ENCODE data around the gene TPH1. TPM values are rescaled to one million over a fixed set of nuclear protein-coding genes. Genes with fewer than 3 reads are reported as not detected.

The TPH1 gene
- total RNA-seq, 2 donors from 2014 or later, result 0.24 to 0.31 TPM

- Histone ChIP-seq H3K4me3 (ENCODE audit: low read length) (no peak overlapping the region), H3K9me3 (ENCODE audit: control insufficient read depth, low read length) (no peaks in the 10 kb centered on the region), H3K36me3 (ENCODE audit: control insufficient read depth, insufficient read depth, low read length) (no peaks in the 10 kb centered on the region), H3K27ac (ENCODE audit: low read depth, low read length) (no peak overlapping the region), H3K4me1 (ENCODE audit: control insufficient read depth, insufficient read depth, low read length) (no peaks in the 10 kb centered on the region), H3K9ac (ENCODE audit: extremely low read depth, low read length, poor library complexity, severe bottlenecking) (no peak overlapping the region), H3K27me3 (ENCODE audit: control insufficient read depth, insufficient read depth, low read length, poor library complexity, severe bottlenecking) (no peaks in the 10 kb centered on the region)
- Mint-ChIP-seq H3K4me1 (no peaks in the 10 kb centered on the region), H3K27ac (no peak overlapping the region), H3K27me3 (ENCODE audit: insufficient read depth) (peaks cover 2% of the 10 kb centered on the region), H3K4me3 (no peak overlapping the region), H3K36me3 (ENCODE audit: low read depth) (no peaks in the 10 kb centered on the region), H3K9me3 (no peaks in the 10 kb centered on the region)
- no peak for TF ChIP-seq CTCF (conservative IDR thresholded peaks at IDR 0.05)
- DNase-seq, result no peak
- 90 to 91% methylated on average over 4 to 5 of the region's 5 CpGs for WGBS, 2 experiments (ENCODE audit: insufficient coverage in 1 of 2, insufficient read length in 1 of 2)
Observed at GRCh38 chr11:18063125-18063524, 17.1 kb upstream of the TPH1 start.

GRCh38 chr11:18061351-18061750 lies 15.3 kb upstream of the TPH1 start:
- Mint-ChIP-seq H3K4me1 (no peaks in the 10 kb centered on the region), H3K27me3 (ENCODE audit: insufficient read depth) (peaks cover 2% of the 10 kb centered on the region), H3K27ac (no peak overlapping the region), H3K9me3 (no peaks in the 10 kb centered on the region), H3K36me3 (ENCODE audit: low read depth) (no peaks in the 10 kb centered on the region), H3K4me3 (no peak overlapping the region)
- Histone ChIP-seq H3K27ac (ENCODE audit: low read depth, low read length) (no peak overlapping the region), H3K4me1 (ENCODE audit: control insufficient read depth, insufficient read depth, low read length) (no peaks in the 10 kb centered on the region), H3K36me3 (ENCODE audit: control insufficient read depth, insufficient read depth, low read length) (no peaks in the 10 kb centered on the region), H3K4me3 (ENCODE audit: low read length) (no peak overlapping the region), H3K9ac (ENCODE audit: extremely low read depth, low read length, poor library complexity, severe bottlenecking) (no peak overlapping the region), H3K27me3 (ENCODE audit: control insufficient read depth, insufficient read depth, low read length, poor library complexity, severe bottlenecking) (no peaks in the 10 kb centered on the region), H3K9me3 (ENCODE audit: control insufficient read depth, low read length) (no peaks in the 10 kb centered on the region)
- no peak for TF ChIP-seq CTCF (conservative IDR thresholded peaks at IDR 0.05)
- WGBS, 2 experiments (ENCODE audit: insufficient coverage in 1 of 2, insufficient read length in 1 of 2), result 96% methylated on average over 2 of the region's 2 CpGs; no CpG with 5 or more reads in 1 of the 2 experiments
- DNase-seq, result no peak

GRCh38 chr11:18056561-18057181 lies 10.6 kb upstream of the TPH1 start:
- Mint-ChIP-seq H3K27ac (no peak overlapping the region), H3K9me3 (no peaks in the 10 kb centered on the region), H3K4me1 (no peaks in the 10 kb centered on the region), H3K36me3 (ENCODE audit: low read depth) (no peaks in the 10 kb centered on the region), H3K27me3 (ENCODE audit: insufficient read depth) (peaks cover 2% of the 10 kb centered on the region), H3K4me3 (no peak overlapping the region)
- no peaks in the 10 kb centered on the region for H3K27me3 ChIP-seq (ENCODE audit: control insufficient read depth, insufficient read depth, low read length, poor library complexity, severe bottlenecking)
- H3K9me3 ChIP-seq (ENCODE audit: control insufficient read depth, low read length), result no peaks in the 10 kb centered on the region
- no peak overlapping the region for H3K27ac ChIP-seq (ENCODE audit: low read depth, low read length)
- TF ChIP-seq CTCF (conservative IDR thresholded peaks at IDR 0.05), result no peak
- no peaks in the 10 kb centered on the region for H3K4me1 ChIP-seq (ENCODE audit: control insufficient read depth, insufficient read depth, low read length)
- H3K9ac ChIP-seq (ENCODE audit: extremely low read depth, low read length, poor library complexity, severe bottlenecking), result no peak overlapping the region
- 95 to 100% methylated on average over 1 of the region's 1 CpG for WGBS, 2 experiments (ENCODE audit: insufficient coverage in 1 of 2, insufficient read length in 1 of 2)
- H3K36me3 ChIP-seq (ENCODE audit: control insufficient read depth, insufficient read depth, low read length), result no peaks in the 10 kb centered on the region
- DNase-seq, result no peak
- H3K4me3 ChIP-seq (ENCODE audit: low read length), result no peak overlapping the region

Data from endodermal cell (in vitro differentiated cells).